GM13976 (cell line): Measurements from ENCODE around the gene EEF2KMT.

Experiments
- DNase-seq: peaks from one replicate; pipeline ENCODE4 v3.0.0; 2012; ENCODE audit warnings: low spot score
- in situ Hi-C: fragments of 300-500 bp; cut with MboI; formaldehyde crosslinking; loops from one replicate; pipeline ENCODE4 v1.12.0; 2022; ENCODE audit warnings: low sequenced_read_pairs, mixed read lengths, inconsistent platforms; ENCODE audit not compliant: unreplicated experiment
- TF ChIP-seq, protein P1 (sequence below): IDR thresholded peaks from 2 replicates; pipeline ENCODE4 v1.5.1; 2012; ENCODE audit warnings: borderline replicate concordance, mild to moderate bottlenecking; ENCODE audit not compliant: insufficient read depth; ENCODE audit errors: extremely low read depth, missing control alignments, control extremely low read depth

EEF2KMT gene

DNA sequence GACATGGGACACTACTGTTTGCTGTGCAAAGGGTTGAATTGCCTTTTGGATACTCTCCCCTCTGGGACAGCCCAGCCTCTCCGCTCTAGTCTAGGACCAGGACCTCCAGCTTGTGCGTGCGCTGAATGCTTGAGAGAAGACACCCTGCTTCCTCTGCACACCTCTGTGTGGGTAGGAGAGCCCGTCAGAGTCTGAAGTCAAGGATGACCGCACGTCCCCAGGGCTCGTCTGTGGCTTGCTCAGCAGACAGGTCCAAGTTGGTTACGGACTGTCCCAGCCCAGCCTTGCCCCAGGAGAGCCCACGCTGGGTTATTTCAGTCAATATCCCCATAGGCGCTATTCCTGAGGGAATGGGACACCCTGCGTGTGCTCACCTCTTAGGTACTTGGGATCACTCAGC is 35.5 kb downstream of the EEF2KMT start:
- TF ChIP-seq, protein P1, sequence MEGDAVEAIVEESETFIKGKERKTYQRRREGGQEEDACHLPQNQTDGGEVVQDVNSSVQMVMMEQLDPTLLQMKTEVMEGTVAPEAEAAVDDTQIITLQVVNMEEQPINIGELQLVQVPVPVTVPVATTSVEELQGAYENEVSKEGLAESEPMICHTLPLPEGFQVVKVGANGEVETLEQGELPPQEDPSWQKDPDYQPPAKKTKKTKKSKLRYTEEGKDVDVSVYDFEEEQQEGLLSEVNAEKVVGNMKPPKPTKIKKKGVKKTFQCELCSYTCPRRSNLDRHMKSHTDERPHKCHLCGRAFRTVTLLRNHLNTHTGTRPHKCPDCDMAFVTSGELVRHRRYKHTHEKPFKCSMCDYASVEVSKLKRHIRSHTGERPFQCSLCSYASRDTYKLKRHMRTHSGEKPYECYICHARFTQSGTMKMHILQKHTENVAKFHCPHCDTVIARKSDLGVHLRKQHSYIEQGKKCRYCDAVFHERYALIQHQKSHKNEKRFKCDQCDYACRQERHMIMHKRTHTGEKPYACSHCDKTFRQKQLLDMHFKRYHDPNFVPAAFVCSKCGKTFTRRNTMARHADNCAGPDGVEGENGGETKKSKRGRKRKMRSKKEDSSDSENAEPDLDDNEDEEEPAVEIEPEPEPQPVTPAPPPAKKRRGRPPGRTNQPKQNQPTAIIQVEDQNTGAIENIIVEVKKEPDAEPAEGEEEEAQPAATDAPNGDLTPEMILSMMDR: no peak
- peak; percentile 75 for DNase-seq
- in situ Hi-C loops: no loop called here

DNA sequence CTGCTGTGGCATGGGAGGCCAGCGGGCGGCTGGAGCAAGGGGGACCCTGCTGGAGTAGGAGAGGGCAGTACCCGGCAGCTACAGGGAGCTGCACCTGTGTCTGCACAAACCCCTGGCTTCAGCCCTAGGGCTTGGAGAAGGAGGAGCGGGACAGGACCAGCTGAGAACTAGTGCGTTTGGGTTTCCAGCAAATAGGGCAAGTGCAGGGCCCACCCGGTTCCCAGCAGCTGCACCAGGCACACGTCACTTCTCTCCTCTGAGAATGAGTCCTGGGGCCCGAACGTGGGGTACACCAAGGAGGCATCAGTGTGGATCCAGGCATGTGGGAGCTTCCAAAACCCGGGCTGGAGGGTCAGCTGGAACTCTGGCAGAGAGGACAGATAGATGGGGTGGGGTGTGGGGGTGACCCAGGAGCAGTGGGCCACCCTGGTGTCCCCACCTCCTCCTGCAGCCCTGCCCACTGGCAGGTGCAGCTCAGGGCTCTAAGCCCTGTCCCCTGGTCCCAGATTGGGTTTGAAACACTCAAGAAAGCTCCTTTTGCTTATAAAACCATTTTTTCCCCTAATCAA is 37.4 kb downstream of the EEF2KMT start:
- in situ Hi-C loops: no loop called here
- DNase-seq: no peak
- TF ChIP-seq, protein P1: no peak

DNA sequence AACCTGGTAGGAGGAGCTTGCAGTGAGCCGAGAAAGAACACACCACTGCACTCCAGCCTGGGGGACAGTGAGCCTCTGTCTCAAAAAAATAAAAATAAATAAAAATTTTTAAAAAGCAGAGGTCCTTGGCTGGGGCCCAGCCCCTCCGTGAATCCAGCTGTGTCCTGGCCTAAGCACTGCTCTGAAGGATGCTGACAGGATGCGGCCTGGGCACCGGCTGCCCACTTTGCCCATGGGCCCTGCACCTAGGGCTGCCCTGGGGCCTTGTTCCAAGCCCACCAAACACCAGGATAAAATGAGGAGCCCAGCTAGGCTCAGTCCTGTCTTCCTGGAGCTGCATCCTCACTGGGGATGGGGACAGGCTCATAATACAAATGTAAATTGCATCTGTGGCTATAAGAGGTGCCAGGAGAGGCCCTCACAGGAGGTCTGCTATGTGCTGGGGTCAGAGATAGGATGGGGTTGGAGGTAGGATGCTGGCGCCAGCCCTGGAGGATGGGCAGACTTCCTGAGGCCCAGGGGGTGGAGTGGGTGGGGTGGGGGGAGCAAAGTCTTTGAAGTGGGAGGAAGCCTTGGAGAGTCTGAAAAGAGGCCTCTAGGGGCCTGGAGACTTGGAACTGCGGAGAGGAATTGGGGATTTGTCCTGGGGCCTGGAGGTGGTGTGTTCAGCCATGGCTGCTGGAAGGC is 38.1 kb downstream of the EEF2KMT start:
- in situ Hi-C loops: no loop called here
- TF ChIP-seq, protein P1: no peak
- no peak for DNase-seq

DNA sequence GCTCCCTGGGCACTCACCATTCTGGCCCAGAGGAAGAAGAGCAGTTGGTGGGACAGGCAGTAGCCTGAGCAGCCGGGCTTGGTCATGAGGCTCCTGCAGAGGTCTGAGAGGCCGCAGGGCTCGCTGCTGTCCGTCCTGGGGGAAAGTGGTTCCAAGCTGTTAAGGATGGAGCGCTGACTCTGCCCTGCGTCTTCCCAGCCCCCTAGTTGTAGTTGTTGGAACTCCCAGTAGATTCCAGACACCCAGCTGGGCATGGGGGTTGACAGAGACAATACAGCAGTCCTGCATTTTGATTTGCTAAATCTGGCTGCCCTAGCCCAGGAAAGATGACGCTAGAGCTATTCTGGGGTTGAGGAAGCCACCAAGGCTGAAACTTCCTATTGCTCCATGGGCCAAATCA is 39.1 kb downstream of the EEF2KMT start:
- TF ChIP-seq, protein P1: no peak
- DNase-seq: no peak
- in situ Hi-C loops: no loop called here

DNA sequence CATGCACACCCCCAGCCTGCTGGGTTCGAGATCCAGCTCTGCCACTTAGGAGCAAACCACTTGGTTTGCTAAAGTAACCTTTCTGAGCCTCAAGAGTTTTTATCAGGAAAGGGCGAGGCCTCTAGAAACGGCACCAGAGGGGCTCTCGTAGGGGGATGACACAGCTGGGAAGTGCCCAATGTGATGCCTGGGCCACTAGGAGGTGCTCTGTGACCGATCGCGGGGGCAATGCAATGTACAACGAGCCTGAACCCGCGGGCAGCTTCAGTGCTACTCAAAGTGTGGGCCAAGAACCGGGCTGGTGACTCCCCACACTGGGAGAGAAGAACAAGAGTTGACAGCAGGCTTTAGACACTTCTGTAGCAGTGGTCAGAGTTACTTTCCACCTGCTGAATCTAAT is 41.2 kb downstream of the EEF2KMT start:
- peak; percentile 78 for DNase-seq
- in situ Hi-C loops: no loop called here
- TF ChIP-seq, protein P1: peak; percentile 50

DNA sequence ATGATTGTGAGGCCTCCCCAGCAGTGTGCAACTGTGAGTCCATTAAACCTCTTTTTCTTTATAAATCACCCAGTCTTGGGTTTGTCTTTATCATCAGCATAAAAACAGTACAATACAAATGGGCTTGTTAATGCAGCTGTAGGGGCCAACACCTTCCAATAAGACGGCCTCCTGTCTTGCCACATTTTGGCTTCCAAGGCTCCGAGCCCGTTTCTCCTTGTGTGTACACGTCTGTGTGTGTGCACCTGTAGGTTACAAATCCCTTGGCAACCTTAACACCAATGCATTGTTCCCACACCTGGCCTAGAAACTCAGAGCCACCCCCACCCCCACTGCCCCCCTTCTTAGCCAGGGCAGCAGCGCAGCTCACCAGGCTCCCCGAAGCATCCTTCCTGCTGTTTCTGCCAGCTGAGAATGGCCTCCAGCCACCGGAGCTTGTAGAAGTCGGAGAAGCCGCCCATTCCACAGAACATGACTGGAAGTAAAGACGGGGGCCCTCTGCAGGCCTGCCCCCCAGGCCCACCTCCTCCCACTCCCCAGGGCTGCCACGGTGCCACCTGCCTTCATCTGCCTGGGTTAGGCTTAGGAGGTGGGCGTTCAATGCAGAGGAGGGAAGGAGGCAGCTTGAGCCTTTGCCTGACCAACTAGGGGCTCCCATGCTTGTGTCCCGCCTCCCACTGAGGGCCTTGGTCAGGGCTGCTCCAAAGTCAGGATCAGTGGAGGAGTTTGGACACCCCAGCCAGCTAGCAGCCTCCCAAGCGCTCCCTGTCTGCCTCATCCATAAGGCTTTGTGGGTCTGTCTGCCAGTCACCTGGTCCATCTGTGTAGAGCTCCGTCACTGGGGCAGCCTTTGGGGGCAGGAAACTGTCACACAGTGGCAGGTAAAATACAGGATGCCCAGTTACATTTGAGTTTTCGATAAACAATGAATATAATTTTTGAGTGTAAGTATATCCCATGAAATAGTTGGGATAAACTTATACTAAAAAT is 42.4 kb downstream of the EEF2KMT start:
- no peak for DNase-seq
- in situ Hi-C loops: no loop called here
- TF ChIP-seq, protein P1: no peak
